ENCODE data around the gene HSFX4.
A peak's percentile ranks its signal among the peaks of the same experiment; 100 is the strongest.
"Not testable (repeated sequence)": the region's sequence is repeated elsewhere in the genome, so short reads cannot be mapped to it uniquely, and the experiment has no call there.

The HSFX4 gene

DNA sequence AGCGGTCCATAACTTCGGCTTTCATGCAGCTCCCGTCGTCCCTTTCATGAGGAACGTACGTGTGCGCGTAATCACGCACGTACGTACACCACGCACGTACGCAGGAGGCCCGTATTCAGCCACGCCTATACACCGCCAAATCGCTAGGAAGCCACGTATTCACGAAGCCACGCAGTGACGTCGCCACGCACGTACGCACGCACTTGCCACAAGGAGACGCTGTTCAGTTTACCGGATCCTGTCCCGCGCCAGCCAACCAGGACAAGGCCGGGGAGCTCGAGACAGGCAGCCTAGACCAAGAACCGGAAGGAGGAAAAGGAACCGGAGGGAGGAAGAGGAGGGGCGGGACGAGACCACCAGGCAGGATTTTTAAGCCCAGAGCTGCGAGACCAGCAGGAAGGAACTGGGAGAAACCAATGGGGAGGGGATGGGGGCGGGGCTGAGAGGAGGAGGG is 9.1 kb downstream of the HSFX4 start, which contains the start of gene EOLA2:
TSS of gene EOLA2 (minus strand) at position 65 of the 454 bp plus-strand sequence. CDS start 4,617 bp downstream, outside the sequence.
- peak; percentile 98 for DNase-seq

GRCh38 chrX:149938881-149939654 is 9.7 kb downstream of the HSFX4 start:
- DNase-seq: peak; percentile 93

- DNase-seq: no peak
Observed at GRCh38 chrX:149939655-149939904, 10.2 kb downstream of the HSFX4 start.

DNA sequence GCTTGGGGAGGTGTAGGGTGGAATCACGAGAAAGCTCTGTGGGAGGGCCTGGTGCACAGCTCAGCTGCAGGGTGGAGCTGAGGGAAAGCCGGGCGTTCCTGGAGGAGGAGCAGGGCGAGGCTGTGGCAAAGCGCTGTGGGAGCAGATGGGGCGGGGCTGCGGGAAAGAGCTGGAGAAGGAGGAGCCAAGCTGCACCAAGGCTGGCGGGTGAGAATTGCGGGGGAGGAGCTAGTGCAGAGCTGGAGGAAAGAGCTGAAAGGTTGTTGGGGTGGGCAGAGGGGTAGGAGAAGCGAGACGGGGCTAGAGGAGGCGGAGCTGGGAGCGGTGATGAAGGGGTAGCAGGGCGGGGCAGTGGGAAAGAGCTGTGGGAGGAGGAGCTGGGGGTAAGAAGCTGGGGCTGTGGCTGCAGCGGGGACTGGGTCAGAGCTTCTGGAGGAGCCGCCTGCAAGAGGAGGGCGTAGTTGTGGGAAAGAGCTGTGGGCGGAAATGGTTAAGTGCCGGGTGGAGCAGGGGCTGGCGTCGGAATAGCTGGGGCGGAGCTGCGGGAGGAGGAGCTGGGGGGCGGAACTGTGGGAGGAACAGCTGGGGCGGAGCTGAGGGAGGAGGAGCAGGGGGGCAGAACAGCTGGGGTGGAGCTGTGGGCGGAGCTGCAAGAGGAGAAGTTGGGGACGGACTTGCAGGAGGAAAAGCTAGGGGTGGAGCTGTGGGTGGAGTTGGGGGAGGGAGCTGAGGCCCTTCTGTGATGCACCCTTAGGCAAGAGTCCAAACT is 10.7 kb downstream of the HSFX4 start:
- peak; percentile 98 for DNase-seq

GRCh38 chrX:149940674-149941024 is 11.3 kb downstream of the HSFX4 start:
- not testable (repeated sequence) for DNase-seq

DNA sequence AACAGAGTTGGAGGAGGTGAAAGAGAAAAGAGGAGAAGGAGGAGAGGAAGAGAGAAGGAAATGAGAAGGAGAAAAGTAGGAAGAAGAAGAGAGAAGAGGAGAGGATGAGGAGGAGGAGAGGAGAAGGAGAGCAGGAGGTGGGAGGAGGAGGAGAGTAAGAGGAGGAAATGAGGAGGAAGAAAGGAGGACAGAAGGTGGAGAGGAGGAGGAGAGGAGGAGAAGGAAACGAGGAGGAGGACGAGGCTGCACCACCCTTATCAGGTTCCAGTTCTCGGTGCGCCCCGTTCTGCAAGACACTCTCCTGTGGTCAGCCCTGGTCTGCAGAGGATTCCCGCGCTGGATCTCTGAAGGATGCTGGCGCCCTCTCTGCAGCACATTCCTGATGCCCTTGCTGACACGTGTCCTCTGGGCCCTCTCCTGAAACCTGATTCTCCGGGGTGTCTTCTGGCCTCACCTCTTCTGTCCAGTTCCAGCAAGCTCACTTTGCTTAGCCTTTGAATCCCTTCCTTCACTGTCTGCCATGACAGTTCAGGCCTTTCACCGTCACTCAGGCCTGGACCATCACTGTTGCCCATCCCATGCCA is 15.8 kb downstream of the HSFX4 start:
- not testable (repeated sequence) for DNase-seq

DNA sequence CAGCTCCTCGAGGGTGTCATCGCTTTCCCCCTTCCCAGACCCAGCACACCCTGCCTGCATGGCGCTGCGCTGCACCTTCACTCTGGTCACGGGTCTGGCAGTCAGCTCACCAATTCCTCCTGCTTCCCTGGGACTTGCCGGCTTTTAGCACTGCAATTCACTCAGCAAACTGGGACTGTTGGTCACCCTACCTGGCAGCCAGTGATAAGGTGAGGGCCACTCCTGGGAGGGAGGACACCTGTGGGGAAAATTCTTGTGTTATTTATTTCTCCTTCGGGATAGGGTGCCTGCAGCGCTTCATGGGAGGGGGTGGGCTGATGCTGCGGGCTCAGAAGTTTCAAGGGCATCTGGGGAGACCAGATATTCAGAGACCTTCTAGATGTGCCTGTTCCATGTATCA is 16.4 kb downstream of the HSFX4 start:
- not testable (repeated sequence) for DNase-seq

DNA sequence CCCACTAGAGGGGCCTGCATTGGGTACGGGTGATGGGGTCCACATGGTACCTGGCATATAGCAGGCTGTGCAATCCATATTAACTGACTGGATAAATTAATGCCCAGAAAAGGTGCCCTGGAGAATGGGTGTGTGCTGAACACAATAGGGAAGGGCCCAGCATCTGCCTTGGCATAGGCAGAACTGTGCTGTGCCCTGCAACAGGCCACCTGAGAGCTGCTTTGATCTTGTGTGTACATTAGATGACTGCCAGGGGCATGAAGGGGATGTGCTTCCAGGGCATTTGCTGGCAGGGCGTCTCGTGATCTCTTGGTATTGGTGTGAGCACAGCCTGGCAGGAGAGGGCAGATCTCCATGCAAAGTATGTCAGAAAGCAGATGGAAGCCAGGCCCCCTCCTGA is 17.6 kb downstream of the HSFX4 start:
- not testable (repeated sequence) for DNase-seq

GRCh38 chrX:149948016-149948415 is 18.6 kb downstream of the HSFX4 start:
- DNase-seq: no peak

- DNase-seq: no peak
Observed at GRCh38 chrX:149949743-149950436, 20.5 kb downstream of the HSFX4 start.

DNA sequence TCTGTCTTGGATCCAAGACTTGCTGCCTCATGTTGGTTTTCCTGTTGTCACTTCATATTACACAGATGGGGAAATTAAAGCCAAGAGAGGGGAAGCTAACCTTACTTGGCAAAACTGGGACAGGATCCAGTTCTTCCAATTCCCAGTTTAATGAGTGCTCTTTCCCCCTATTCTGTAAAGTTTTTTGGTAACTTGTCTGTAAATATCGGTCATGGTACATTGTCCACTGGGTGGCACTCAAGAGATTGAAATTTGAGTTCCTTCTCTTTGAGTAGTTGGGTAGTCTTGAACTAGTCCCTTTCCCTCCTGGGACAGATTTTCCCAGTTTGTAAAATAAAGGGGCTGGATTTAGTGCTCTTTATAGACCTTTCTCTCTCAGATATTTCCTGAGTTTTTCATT is 21.3 kb downstream of the HSFX4 start:
- DNase-seq: peak; percentile 57

DNA sequence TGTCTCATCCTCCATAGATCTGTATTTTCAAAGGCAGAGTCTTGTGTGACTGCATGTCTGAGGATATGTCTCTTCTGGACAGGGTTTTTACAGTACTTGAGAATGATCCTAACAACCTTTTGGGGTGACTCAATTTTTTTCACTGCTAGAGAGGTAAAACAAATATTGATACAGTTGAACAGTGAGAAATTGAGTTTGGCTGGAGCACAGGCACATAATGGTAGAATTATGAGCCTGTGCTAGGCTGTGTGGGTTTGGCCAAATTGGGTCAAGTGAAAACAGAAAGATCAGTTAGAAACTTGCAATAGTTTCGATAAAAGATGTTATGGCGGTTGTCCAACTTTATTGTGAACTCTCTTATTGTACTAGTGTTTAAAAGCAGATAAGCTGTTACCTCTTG is 32.2 kb downstream of the HSFX4 start:
- no peak for DNase-seq

GRCh38 chrX:149962010-149962409 is 32.6 kb downstream of the HSFX4 start:
- DNase-seq: no peak

- peak; percentile 69 for DNase-seq
Observed at GRCh38 chrX:149962859-149963757, 33.7 kb downstream of the HSFX4 start.

DNA sequence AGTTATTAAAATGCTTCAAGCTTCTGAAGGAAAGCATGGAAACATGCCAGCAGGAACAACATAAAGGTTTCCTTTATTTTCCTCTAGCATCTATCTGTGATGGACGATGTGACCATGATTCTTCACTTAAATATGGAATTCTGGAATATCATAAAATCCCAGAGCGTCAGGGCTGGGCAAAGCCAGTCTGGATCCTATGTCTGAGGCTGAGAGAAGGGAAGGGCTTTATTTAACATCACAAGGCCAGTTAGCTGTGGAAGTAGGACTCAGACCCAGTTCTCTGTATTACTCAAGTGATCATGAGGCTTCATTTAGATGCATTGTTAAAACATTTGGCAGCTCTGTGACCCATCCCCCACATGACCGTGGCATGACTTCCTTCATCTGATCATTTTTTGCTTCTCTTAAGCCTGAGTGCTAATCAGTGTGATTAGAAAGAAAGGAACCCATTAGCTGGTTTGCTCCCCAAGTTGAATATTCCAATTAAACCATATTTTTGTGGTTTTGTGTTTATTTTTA is 49.8 kb downstream of the HSFX4 start:
- DNase-seq: peak; percentile 25
